Subcutaneous abdominal adipose tissue (tissue), 5 donors: ENCODE measurements around the gene RHEB.

Experiments
- H3K27ac ChIP-seq: one replicate; pipeline ENCODE4 v1.7.0; 2013; ENCODE audit warnings: low read depth, mild to moderate bottlenecking, inconsistent platforms, low read length, moderate library complexity
- H3K27me3 ChIP-seq, 5 donors: one replicate each; pipeline ENCODE4 v1.7.0; 2013; ENCODE audit warnings: low read length in 5 of 5, inconsistent platforms in 1 of 5; ENCODE audit not compliant: control insufficient read depth in 5 of 5, insufficient read depth in 4 of 5
- H3K36me3 ChIP-seq, 5 donors: one replicate each; pipeline ENCODE4 v1.7.0; 2013; ENCODE audit warnings: low read length in 5 of 5; ENCODE audit not compliant: control insufficient read depth in 5 of 5, insufficient read depth in 5 of 5
- H3K4me1 ChIP-seq, 5 donors: one replicate each; pipeline ENCODE4 v1.7.0; 2013; ENCODE audit warnings: low read length in 5 of 5, mild to moderate bottlenecking in 3 of 5, moderate library complexity in 1 of 5; ENCODE audit not compliant: control insufficient read depth in 5 of 5, insufficient read depth in 5 of 5
- H3K4me3 ChIP-seq, 5 donors: one replicate each; pipeline ENCODE4 v1.7.0; 2013; ENCODE audit warnings: low read length in 5 of 5, low read depth in 1 of 5
- H3K9ac ChIP-seq, 5 donors: one replicate each; pipeline ENCODE4 v1.7.0; 2013; ENCODE audit warnings: low read length in 5 of 5, mild to moderate bottlenecking in 4 of 5, moderate library complexity in 3 of 5
- H3K9me3 ChIP-seq, 5 donors: one replicate each; pipeline ENCODE4 v1.7.0; 2013; ENCODE audit warnings: low read length in 5 of 5; ENCODE audit not compliant: control insufficient read depth in 5 of 5
- donor health status: healthy.
- donor health status: healthy.
- donor health status: healthy.
- donor health status: healthy.
- donor health status: healthy.

RHEB gene

DNA sequence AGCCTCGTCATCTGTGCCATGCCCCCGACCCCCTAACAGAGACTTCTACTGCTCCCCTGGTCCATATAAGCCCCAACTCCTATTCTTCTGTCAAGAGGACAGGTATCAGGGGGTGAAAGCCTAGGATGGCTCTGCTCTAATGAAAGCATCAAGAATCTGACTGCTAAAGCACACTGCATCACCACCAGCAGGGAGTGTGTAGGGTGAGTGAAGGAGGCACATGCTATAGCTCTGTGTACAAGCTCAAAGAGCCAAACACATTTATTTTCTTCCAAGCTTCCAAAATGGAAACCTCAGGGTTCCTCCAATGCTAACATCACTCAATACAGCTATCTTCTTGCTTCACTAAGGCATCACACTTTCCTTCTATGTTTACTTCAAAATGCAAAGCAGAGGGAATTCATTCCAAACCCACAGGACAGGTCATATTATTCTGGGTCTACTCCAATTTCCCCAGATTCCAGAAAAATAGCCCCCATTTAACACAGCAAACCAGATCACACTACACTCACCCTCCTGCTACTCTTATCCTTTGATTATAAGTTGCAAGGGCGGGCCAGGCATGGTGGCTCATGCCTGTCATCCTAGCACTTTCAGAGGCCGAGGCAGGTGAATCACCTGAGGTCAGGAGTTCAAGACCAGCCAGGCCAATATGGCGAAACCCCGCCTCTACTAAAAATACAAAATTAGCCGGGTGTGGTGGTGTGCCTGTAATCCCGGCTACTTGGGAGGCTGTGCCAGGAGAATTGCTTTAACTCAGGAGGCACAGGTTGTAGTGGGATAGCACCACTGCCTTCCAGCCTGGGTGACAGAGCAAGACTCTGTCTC is 36.6 kb downstream of the RHEB start:
- no peak overlapping the region for H3K4me3 ChIP-seq
- no peaks in the 10 kb centered on the region for H3K9me3 ChIP-seq
- H3K4me1 ChIP-seq: peaks cover 0 to 10% (median 4%) of the 10 kb centered on the region in 5 donors
- H3K9ac ChIP-seq: no peak overlapping the region
- no peaks in the 10 kb centered on the region for H3K27me3 ChIP-seq
- H3K36me3 ChIP-seq: peaks cover 31 to 55% (median 40%) of the 10 kb centered on the region in 5 donors
- no peak overlapping the region for H3K27ac ChIP-seq

DNA sequence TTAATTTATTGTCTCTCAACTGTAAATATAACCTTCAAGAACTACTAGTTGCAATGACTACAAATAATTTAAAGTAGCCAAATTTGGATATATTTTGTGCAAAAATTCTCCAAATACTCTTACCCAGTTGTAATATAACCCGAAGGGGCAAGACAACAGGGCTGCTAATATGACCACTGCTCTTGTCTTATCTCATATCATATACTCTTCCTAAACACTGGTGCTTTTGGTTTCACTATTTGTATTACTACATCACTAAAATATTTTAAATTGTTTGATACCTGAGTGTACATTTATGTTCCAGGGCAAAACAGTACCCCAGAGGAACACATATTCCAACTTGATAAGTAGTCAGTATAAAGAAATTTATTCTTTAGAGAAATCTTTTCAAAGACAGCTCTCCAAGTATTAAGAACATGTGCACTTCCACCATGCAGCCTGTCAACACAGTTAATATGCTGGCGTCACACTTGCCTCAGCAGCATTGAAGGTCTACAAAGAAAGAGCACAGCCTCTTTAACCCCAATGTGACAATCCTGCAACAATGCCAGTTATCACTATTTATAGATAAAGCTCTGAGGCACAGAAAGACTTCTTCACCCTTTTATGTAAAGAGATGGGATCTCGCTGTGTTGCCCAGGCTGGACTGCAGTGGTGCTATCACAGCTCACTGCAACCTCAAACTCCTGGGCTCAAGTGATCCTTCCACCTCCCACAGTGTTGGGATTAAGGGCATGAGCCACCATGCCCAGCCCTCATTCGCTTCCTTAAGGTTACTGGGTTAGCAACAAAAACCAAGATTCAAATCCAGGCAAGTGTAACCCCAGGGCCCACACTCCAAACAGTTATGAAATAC is 37.8 kb downstream of the RHEB start:
- Histone ChIP-seq H3K36me3 (peaks cover 34 to 50% (median 42%) of the 10 kb centered on the region in 5 donors), H3K27ac (no peak overlapping the region)

DNA sequence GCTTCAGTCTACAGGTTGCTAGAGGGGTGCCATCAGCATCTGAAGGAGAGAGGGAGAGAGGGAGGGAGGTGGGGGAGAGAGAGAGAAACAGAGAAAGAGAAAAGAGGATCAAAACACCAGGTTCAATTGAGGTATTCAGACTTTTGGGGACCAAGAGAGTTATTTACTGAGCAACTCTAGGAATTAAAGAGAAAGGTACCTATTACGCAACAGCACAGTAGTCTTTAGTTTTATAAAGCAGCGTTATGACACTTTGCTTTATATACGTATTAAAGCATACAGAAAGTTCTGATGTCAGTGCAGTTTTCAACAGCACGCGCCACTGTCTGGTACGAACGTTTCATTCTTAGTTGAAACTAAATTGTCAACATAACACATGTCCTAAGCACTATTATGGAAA is 41.8 kb downstream of the RHEB start:
- Histone ChIP-seq H3K9ac (no peak overlapping the region), H3K36me3 (peaks cover 15 to 38% (median 20%) of the 10 kb centered on the region in 5 donors), H3K27me3 (no peaks in the 10 kb centered on the region), H3K4me3 (no peak overlapping the region), H3K27ac (no peak overlapping the region), H3K9me3 (no peaks in the 10 kb centered on the region), H3K4me1 (peaks cover 0 to 2% (median 0%) of the 10 kb centered on the region in 5 donors)

More for the DNA sequence above, 37.8 kb downstream of the RHEB start:
- Histone ChIP-seq H3K4me1 (peaks cover 0 to 10% (median under 1%) of the 10 kb centered on the region in 5 donors), H3K4me3 (no peak overlapping the region), H3K27me3 (no peaks in the 10 kb centered on the region), H3K9ac (no peak overlapping the region), H3K9me3 (no peaks in the 10 kb centered on the region)

DNA sequence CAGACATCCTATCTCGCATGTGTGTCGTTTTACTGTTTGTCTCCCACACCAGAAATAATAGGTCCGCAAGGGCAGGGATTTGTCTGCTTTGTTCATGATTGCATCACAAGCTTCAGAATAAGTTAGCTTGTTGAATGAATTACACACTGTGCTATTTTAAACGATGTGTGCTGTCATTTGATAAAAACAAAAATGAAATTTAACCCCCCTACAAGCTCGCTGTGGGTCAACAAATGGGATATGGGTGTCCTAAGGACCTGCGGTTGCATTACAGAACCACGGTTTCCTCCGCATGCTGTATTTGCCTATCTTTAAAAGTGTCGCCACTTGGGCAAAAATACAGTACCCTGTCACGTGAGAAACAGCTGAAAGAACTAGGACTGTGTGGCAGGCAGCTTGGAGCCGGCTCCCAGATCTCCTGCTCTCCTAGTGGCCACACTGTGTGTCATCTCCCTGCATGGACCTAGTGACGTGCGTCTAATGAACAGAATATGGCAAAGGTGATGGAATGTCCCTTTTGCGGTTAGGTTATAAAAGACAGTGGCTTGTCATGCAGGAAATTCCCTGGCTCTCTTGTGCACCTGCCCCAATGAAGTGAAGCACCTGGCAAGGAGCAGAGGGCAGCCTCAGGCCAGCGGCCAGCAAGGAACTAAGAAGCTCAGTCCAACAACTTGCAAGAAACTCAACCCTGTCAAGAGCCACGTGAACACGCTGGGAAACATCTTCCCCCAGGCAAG is 46.9 kb downstream of the RHEB start:
- no peaks in the 10 kb centered on the region for H3K27me3 ChIP-seq
- H3K4me3 ChIP-seq: no peak overlapping the region
- H3K27ac ChIP-seq: no peak overlapping the region
- H3K9me3 ChIP-seq: no peaks in the 10 kb centered on the region
- H3K4me1 ChIP-seq: peaks cover 0 to 5% (median 0%) of the 10 kb centered on the region in 5 donors
- H3K36me3 ChIP-seq: peaks cover 22 to 60% (median 41%) of the 10 kb centered on the region in 5 donors
- H3K9ac ChIP-seq: no peak overlapping the region

DNA sequence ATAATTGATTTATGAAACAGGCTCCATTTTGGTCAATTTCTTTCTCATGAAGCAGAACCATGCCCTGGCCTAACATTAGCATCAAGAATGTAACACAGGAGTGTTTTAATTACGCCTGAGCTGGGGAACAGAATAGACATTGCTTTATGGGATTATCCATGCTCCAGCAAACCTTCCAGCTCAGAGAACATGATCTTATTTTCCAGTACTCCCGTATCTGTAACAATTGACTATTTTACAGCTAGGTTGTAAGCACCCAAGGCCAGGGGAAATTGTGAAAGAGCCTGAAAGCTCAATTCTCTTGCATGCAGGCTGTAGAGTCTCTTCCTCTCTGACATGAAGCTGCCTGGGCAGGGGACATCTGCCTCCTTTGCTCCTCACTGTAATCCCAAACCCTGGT is 49.0 kb downstream of the RHEB start:
- H3K4me3 ChIP-seq: no peak overlapping the region
- H3K9me3 ChIP-seq: no peaks in the 10 kb centered on the region
- peaks cover 0 to 5% (median 0%) of the 10 kb centered on the region in 5 donors for H3K4me1 ChIP-seq
- no peak overlapping the region for H3K9ac ChIP-seq
- H3K27me3 ChIP-seq: no peaks in the 10 kb centered on the region
- H3K27ac ChIP-seq: no peak overlapping the region
- peaks cover 18 to 65% (median 52%) of the 10 kb centered on the region in 5 donors for H3K36me3 ChIP-seq

DNA sequence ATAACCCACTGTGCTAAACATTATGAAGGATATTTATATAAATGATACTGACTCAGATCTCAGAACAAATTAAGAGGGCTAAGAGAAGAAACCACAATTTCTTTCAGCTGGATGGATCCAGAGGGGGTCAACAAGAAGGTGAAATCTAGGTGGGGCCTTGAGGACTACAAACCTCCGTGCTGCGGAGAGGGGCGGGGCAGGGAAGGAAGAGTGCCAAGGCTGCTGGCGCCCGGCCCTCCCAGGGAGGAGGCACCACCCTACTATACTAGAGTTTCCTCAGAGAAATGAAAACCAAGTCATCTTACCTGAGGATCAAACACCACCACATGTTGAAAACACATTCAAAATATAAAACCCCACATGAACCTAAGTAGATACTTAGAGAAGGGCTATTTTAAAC is 50.4 kb downstream of the RHEB start:
- Histone ChIP-seq H3K27ac (no peak overlapping the region), H3K9me3 (no peaks in the 10 kb centered on the region), H3K9ac (no peak overlapping the region), H3K4me3 (no peak overlapping the region), H3K27me3 (no peaks in the 10 kb centered on the region), H3K36me3 (peaks cover 18 to 76% (median 63%) of the 10 kb centered on the region in 5 donors), H3K4me1 (peaks cover 0 to 5% (median 0%) of the 10 kb centered on the region in 5 donors)

DNA sequence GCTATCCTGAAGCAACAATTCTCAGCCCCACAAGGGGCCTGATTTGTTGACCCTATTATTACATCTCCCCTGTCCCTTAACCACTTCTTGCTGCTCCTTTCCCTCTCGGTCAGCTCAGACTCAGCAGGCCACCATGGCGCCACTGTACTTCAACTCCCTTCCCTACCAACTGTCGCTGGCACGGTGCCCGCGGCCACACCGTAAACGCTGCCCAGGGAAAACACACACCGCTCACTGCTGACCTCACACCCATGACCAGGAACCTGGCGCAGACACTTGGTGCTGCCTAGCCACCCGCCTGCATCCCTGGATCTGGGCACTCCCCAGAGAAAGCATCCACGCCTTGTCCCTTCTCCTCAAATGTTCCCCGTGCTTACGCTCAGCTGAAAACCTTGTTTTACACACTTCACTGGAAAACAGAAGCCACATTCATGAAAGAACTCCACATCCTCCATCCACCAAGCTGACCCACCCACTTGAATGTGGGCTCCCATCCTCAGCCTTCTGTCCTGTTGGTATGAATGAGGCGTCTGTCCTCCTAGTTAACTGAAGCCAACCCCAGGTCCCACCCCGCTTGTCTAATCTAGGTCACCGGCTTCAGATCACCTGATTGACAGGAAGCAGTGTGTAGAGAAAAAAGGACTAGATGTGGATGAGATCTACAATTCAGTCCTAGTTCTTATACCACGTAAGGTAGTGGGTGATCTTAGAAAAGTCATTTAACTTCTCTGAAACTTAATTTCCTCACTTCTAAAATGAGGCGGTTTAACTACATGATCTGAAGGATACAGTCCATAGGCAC is 51.3 kb downstream of the RHEB start:
- Histone ChIP-seq H3K27me3 (no peaks in the 10 kb centered on the region), H3K9ac (no peak overlapping the region), H3K36me3 (peaks cover 18 to 74% (median 66%) of the 10 kb centered on the region in 5 donors), H3K4me3 (no peak overlapping the region), H3K9me3 (no peaks in the 10 kb centered on the region), H3K4me1 (peaks cover 0 to 5% (median 0%) of the 10 kb centered on the region in 5 donors), H3K27ac (no peak overlapping the region)

DNA sequence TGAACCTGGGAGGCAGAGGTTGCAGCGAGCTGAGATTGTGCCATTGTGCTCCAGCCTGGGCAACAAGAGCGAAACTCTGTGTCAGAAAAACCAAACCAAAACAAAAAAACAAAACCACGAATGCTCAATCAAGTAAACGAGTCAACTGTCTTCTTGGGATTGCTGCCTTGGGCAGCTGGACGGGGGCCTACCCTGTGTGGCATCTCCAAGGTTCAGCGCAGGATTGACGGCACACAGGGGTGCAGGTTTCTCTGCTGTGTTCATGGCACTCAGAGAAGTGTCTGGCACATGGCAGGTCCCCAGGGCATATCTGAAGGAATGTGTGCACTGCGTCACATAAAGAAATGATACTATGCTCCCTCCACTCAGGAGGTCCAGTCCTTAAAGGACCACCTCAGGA is 54.5 kb downstream of the RHEB start:
- H3K9ac ChIP-seq: no peak overlapping the region
- peaks cover 2 to 21% (median 17%) of the 10 kb centered on the region in 5 donors for H3K4me1 ChIP-seq
- H3K27me3 ChIP-seq: no peaks in the 10 kb centered on the region
- H3K9me3 ChIP-seq: peaks cover 0 to 12% (median 8%) of the 10 kb centered on the region in 5 donors
- peaks cover 12 to 53% (median 51%) of the 10 kb centered on the region in 5 donors for H3K36me3 ChIP-seq
- H3K27ac ChIP-seq: no peak overlapping the region
- H3K4me3 ChIP-seq: no peak overlapping the region

DNA sequence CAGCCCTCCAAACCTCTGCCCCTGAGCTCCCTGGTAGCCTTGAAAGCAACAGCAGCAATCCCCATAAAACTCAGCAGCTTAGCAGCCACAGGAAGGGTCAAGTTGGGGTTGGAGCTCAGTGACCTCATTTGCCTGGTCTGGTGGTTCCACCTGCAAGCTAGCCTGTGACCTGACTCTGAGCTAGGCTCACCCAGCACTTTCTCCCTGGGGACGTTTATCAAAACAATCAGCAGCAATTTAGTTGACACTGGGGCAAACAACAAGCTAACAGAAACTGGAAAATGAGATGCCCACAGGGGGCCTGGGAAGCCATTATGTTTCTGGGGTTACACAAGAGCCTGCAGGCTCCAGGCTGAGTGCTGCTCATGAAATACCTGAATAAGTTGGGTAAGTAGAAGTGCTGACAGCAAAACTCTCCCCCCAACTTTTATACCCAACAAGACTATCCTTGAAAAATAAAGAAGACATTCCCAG is 57.4 kb downstream of the RHEB start:
- no peak overlapping the region for H3K27ac ChIP-seq
- H3K9me3 ChIP-seq: peaks cover 0 to 12% (median 8%) of the 10 kb centered on the region in 5 donors
- peaks cover 6 to 34% (median 30%) of the 10 kb centered on the region in 5 donors for H3K4me1 ChIP-seq
- H3K4me3 ChIP-seq: no peak overlapping the region
- H3K27me3 ChIP-seq: no peaks in the 10 kb centered on the region
- H3K9ac ChIP-seq: no peak overlapping the region
- peaks cover 0 to 26% (median 24%) of the 10 kb centered on the region in 5 donors for H3K36me3 ChIP-seq
